GM23338 (cell line): Measurements from ENCODE around the gene ASAH2B. TPM values are rescaled to one million over a fixed set of nuclear protein-coding genes. Genes with fewer than 3 reads are reported as not detected.
"Not testable (repeated sequence)": the region's sequence is repeated elsewhere in the genome, so short reads cannot be mapped to it uniquely, and the experiment has no call there.

ENCODE experiments used
- ATAC-seq: fragments of 200-7000 bp; cut with Tn5 transposase; 3 replicates; pipeline ENCODE4 v1.9.1; 2020
- DNase-seq: peaks from one replicate; pipeline ENCODE4 v3.0.0-alpha.2; 2015; ENCODE audit warnings: low spot score
- H2AFZ ChIP-seq: fragments of 200-600 bp; sonication (generic); 2 replicates; pipeline ENCODE4 v1.8.0; 2016; ENCODE audit warnings: antibody characterized with exemption, mild to moderate bottlenecking, moderate library complexity
- H3F3A ChIP-seq: fragments of 200-600 bp; sonication (generic); replicated peaks from 2 replicates; pipeline ENCODE4 v1.8.0; 2017; ENCODE audit warnings: antibody characterized with exemption, mixed run types, low read depth
- H3K27ac ChIP-seq: fragments of 200-600 bp; sonication (generic); 2 replicates; pipeline ENCODE4 v1.6.1; 2016; ENCODE audit warnings: low read depth
- H3K27me3 ChIP-seq: fragments of 200-600 bp; sonication (generic); 2 replicates; pipeline ENCODE4 v1.8.0; 2016; ENCODE audit warnings: mild to moderate bottlenecking, mixed run types, moderate library complexity; ENCODE audit not compliant: insufficient read depth
- H3K36me3 ChIP-seq: fragments of 200-600 bp; sonication (generic); 2 replicates; pipeline ENCODE4 v1.8.0; 2016; ENCODE audit warnings: mild to moderate bottlenecking; ENCODE audit not compliant: insufficient read depth
- H3K4me1 ChIP-seq: fragments of 200-600 bp; sonication (generic); 2 replicates; pipeline ENCODE4 v1.8.0; 2016; ENCODE audit warnings: mild to moderate bottlenecking, moderate library complexity; ENCODE audit not compliant: insufficient read depth
- H3K4me2 ChIP-seq: fragments of 200-600 bp; sonication (generic); 2 replicates; pipeline ENCODE4 v1.7.1; 2017; ENCODE audit warnings: mixed run types
- H3K4me3 ChIP-seq: fragments of 200-600 bp; sonication (generic); 2 replicates; pipeline ENCODE4 v1.6.1; 2016; ENCODE audit warnings: mixed run types
- H3K79me2 ChIP-seq: fragments of 200-600 bp; sonication (generic); replicated peaks from 2 replicates; pipeline ENCODE4 v1.8.0; 2017; ENCODE audit warnings: mild to moderate bottlenecking; ENCODE audit not compliant: insufficient read depth
- H3K9me2 ChIP-seq: fragments of 200-600 bp; sonication (generic); 2 replicates; pipeline ENCODE4 v1.8.0; 2017; ENCODE audit not compliant: insufficient read depth
- H4K20me1 ChIP-seq: fragments of 200-600 bp; sonication (generic); replicated peaks from 2 replicates; pipeline ENCODE4 v1.8.0; 2017; ENCODE audit warnings: mild to moderate bottlenecking; ENCODE audit not compliant: insufficient read depth
- H3K27ac Mint-ChIP-seq: 2 replicates; pipeline ENCODE4 v1.8.0; 2020; ENCODE audit warnings: inconsistent platforms, mild to moderate bottlenecking, moderate library complexity, mixed read lengths
- H3K27me3 Mint-ChIP-seq: 3 replicates; pipeline ENCODE4 v1.8.0; 2022; ENCODE audit warnings: low read depth, mild to moderate bottlenecking, moderate library complexity, mixed read lengths, inconsistent platforms; ENCODE audit not compliant: insufficient read depth, poor library complexity
- H3K36me3 Mint-ChIP-seq: 3 replicates; pipeline ENCODE4 v1.8.0; 2021; ENCODE audit warnings: low read depth, mild to moderate bottlenecking, inconsistent platforms, moderate library complexity, mixed read lengths
- H3K4me1 Mint-ChIP-seq: 3 replicates; pipeline ENCODE4 v1.8.0; 2020; ENCODE audit warnings: mild to moderate bottlenecking, inconsistent platforms, mixed read lengths
- H3K4me3 Mint-ChIP-seq: 3 replicates; pipeline ENCODE4 v1.8.0; 2021; ENCODE audit warnings: moderate library complexity, mild to moderate bottlenecking, inconsistent platforms, mixed read lengths
- H3K9me3 Mint-ChIP-seq: 3 replicates; pipeline ENCODE4 v1.8.0; 2020; ENCODE audit warnings: moderate library complexity, mild to moderate bottlenecking, inconsistent platforms, mixed read lengths
- ZNF462 ChIP-seq: fragments of 250-450 bp; sonication (Bioruptor Pico); IDR thresholded peaks from 2 replicates; pipeline ENCODE4 v1.5.0; 2020; ENCODE audit warnings: mild to moderate bottlenecking, moderate library complexity
- polyA plus RNA-seq: library from polyadenylated mRNA; unstranded; fragments of >200 nt; fragmentation: Nextera tagmentation; extraction: Ambion mirVana; gene quantifications from 2 replicates; pipeline ENCODE4 v1.2.1, GENCODE V29; 2016
- total RNA-seq: library from RNA; depleted of rRNA; stranded (reverse); fragments of >200 nt; shearing (Covaris generic); gene quantifications from 2 replicates; pipeline ENCODE4 v1.2.3, GENCODE V29; 2014

Gene ASAH2B
- total and polyA plus RNA-seq, 2 experiments from 2014 or later: 6.9 to 11.7 TPM

DNA sequence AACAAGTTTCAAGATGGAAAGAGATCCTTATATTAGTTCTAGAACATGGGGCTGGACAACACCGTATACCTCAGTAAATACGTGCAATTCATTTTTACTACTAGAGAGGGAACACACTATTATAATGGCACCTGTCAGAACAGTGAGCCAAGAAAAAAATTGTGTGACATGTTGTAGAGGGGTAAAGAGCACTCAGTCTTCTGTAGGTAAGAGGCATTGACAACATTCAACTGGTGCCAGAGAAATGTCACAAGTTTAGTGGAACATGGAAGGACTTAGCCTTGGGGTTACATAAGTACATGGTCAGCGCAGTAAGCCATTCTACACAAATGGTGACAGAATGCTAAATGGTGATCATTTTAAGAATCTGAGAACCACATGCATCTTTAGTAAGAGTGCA is 32.3 kb downstream of the ASAH2B start:
- not testable (repeated sequence) for H3K9me3 Mint-ChIP-seq, H3K4me3 Mint-ChIP-seq, H3K4me1 ChIP-seq, H3K27ac ChIP-seq, H3K27ac Mint-ChIP-seq, H3K4me3 ChIP-seq, H3K4me2 ChIP-seq, H3K4me1 Mint-ChIP-seq, H3F3A ChIP-seq, H3K9me2 ChIP-seq, H3K27me3 Mint-ChIP-seq, H3K27me3 ChIP-seq, H2AFZ ChIP-seq, ATAC-seq, H3K36me3 ChIP-seq, H3K79me2 ChIP-seq, DNase-seq, H4K20me1 ChIP-seq, H3K36me3 Mint-ChIP-seq

DNA sequence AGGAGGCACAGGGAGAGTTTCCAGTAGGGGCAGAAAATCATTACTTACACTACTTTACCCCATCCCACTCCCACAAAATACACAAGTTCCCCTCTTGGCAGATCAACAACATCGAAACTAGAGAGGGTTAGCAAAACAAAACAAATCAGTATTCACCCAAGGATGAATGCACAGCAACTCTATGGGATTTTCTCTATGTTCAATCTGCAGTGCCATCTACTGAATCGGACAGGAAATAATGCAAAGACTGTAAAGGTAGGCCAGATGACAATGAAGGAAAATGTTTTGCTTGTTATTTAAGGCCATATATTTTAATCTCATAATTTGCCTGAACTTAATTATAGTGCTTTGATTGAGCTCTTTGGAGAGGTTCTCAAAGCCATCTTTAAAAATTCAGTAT is 35.1 kb downstream of the ASAH2B start:
- not testable (repeated sequence) for H3K36me3 ChIP-seq, H3K4me3 Mint-ChIP-seq, H3K27ac ChIP-seq, H3K9me2 ChIP-seq, DNase-seq, H4K20me1 ChIP-seq, H3K27me3 ChIP-seq, H2AFZ ChIP-seq, H3K4me2 ChIP-seq, H3K4me3 ChIP-seq, H3K79me2 ChIP-seq, H3K9me3 Mint-ChIP-seq, H3K27me3 Mint-ChIP-seq, ATAC-seq, H3F3A ChIP-seq, H3K36me3 Mint-ChIP-seq, H3K4me1 ChIP-seq, H3K4me1 Mint-ChIP-seq, H3K27ac Mint-ChIP-seq

DNA sequence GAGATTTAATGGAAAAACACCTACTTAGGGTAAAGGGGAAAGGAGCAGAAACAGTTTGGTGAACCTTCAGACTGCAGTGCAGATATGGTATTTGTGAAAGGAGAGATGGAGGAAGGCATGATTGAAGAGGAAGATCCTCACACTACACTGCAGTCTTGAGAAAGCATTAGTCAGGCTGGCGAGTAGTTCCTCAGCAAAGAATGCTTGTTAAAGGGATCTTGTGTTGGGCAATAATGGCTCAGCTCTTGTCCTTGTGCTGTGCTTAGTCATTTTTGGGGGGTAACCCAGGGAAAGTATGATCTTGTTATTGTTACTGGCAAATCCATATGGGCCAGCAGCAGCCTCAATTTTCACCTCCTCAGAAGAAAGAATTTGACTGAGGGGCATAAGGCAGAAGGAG is 40.3 kb downstream of the ASAH2B start:
- not testable (repeated sequence) for H3K4me1 Mint-ChIP-seq, H3K4me2 ChIP-seq, H3K4me3 ChIP-seq, H3K27me3 Mint-ChIP-seq, H3K9me3 Mint-ChIP-seq, DNase-seq, H3K27me3 ChIP-seq, H3K9me2 ChIP-seq, H3K4me1 ChIP-seq, ATAC-seq, H3F3A ChIP-seq, H3K79me2 ChIP-seq, H2AFZ ChIP-seq, H3K36me3 ChIP-seq, H4K20me1 ChIP-seq, H3K36me3 Mint-ChIP-seq, H3K4me3 Mint-ChIP-seq, H3K27ac Mint-ChIP-seq, H3K27ac ChIP-seq

GRCh38 chr10:50782017-50782416 is 42.3 kb downstream of the ASAH2B start:
- not testable (repeated sequence) for H3K9me3 Mint-ChIP-seq, ATAC-seq, H3K27me3 ChIP-seq, H3K27me3 Mint-ChIP-seq, DNase-seq, H3K4me3 ChIP-seq, H3K4me3 Mint-ChIP-seq, H3F3A ChIP-seq, H3K36me3 ChIP-seq, H4K20me1 ChIP-seq, H3K79me2 ChIP-seq, H3K36me3 Mint-ChIP-seq, H3K4me1 Mint-ChIP-seq, H2AFZ ChIP-seq, H3K27ac Mint-ChIP-seq, H3K27ac ChIP-seq, H3K4me2 ChIP-seq, H3K9me2 ChIP-seq, H3K4me1 ChIP-seq

- H3K27me3 ChIP-seq, H3K9me2 ChIP-seq, H4K20me1 ChIP-seq, H3K79me2 ChIP-seq, ATAC-seq, H3K36me3 ChIP-seq, H3F3A ChIP-seq, H3K27me3 Mint-ChIP-seq: not testable (repeated sequence)
- H2AFZ ChIP-seq: peak overlapping the region; percentile 67
- peak overlapping the region; percentile 1; the same call in 1 of the 2 replicates for H3K4me2 ChIP-seq
- peak overlapping the region; percentile 31; the same call in 1 of the 2 replicates for H3K4me3 ChIP-seq
- peak; percentile 36; the same call in 1 of the 2 replicates for TF ChIP-seq ZNF462
- peaks cover 18% of the 10 kb centered on the region for H3K4me1 ChIP-seq
- peak overlapping the region; percentile 13; the same call in 1 of the 2 replicates for H3K27ac ChIP-seq
- H3K9me3 Mint-ChIP-seq: peaks cover 12% of the 10 kb centered on the region
- DNase-seq: peak; percentile 49
- H3K36me3 Mint-ChIP-seq: peaks cover 11% of the 10 kb centered on the region; the same call in 2 of the 3 replicates
- peak overlapping the region; percentile 19; the same call in 1 of the 3 replicates for H3K4me3 Mint-ChIP-seq
- H3K27ac Mint-ChIP-seq: peak overlapping the region; percentile 77; the same call in 1 of the 2 replicates
- H3K4me1 Mint-ChIP-seq: peaks cover 15% of the 10 kb centered on the region; the same call in 2 of the 3 replicates
Measured at GRCh38 chr10:50787962-50788361, 48.2 kb downstream of the ASAH2B start.
